ENCODE measurements around the gene LYRM1.

DNA sequence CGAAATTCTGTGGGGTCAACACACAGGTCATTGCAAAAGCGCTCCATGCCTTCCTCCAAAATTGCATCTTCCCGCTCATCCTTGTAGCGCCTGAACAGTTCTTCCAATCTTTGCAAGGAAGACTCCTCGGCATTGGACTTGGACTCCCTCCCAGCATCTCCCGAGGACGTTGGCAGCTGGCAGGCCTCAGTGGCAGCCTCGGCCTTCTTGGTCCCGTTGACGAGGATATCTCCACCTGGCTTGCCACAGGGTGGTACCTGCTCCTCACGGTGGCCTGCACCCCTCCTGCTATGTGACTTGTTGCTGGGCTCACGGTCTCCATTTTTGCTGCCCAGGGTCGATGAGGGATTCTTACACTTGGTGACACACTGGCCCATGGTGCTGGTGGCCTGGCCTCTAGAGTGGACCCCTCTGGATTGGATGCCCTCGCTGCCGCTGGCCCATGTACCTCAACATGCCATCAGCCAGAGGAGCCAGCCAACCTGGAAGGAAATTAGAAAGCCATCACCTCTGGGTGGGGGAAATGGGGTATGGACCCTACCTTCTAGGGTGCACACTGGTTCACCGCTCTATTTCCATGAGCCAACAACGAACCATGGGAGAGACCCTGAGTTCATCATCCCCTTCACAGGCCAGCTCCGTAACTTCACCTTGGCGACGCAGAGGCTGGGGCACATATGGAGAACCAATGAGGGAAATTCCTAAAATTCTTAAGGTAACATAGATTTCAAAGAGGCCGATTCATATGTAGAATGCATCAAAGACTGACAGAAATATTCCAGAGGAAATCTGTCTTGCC is 38.2 kb upstream of the LYRM1 start:
- TF ChIP-seq, protein P1, sequence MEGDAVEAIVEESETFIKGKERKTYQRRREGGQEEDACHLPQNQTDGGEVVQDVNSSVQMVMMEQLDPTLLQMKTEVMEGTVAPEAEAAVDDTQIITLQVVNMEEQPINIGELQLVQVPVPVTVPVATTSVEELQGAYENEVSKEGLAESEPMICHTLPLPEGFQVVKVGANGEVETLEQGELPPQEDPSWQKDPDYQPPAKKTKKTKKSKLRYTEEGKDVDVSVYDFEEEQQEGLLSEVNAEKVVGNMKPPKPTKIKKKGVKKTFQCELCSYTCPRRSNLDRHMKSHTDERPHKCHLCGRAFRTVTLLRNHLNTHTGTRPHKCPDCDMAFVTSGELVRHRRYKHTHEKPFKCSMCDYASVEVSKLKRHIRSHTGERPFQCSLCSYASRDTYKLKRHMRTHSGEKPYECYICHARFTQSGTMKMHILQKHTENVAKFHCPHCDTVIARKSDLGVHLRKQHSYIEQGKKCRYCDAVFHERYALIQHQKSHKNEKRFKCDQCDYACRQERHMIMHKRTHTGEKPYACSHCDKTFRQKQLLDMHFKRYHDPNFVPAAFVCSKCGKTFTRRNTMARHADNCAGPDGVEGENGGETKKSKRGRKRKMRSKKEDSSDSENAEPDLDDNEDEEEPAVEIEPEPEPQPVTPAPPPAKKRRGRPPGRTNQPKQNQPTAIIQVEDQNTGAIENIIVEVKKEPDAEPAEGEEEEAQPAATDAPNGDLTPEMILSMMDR (IDR thresholded peaks at IDR 0.05), result no peak
- TF ChIP-seq POLR2A (IDR thresholded peaks at IDR 0.05), result no peak
- no peak for TF ChIP-seq EP300 (IDR thresholded peaks at IDR 0.05)
- no peak for TF ChIP-seq POLR2AphosphoS5 (IDR thresholded peaks at IDR 0.05)
